DMS153 treated with DMSO at 0.1 percent for 48 hours (cell line): ENCODE results near the gene TMSB15C.
"Not testable (repeated sequence)": the region's sequence is repeated elsewhere in the genome, so short reads cannot be mapped to it uniquely, and the experiment has no call there.

Source experiments
- DNase-seq: peaks from one replicate; lab custom pipeline; 2025; ENCODE audit not compliant: unreplicated experiment; lab: John Stamatoyannopoulos, UW

TMSB15C gene

GRCh38 chrX:104075778-104076445 is at the start of gene TMSB15C:
Gene TMSB15C, minus strand, starts transcription at chrX:104076236.
- not testable (repeated sequence) for DNase-seq

- no peak for DNase-seq
Observed at GRCh38 chrX:104122829-104123228, 46.8 kb upstream of the TMSB15C start.

GRCh38 chrX:104118765-104119164 is 42.7 kb upstream of the TMSB15C start:
- peak; percentile 3 for DNase-seq

- DNase-seq: no peak
Observed at GRCh38 chrX:104117759-104118158, 41.7 kb upstream of the TMSB15C start.

- peak; percentile 3 for DNase-seq
Observed at GRCh38 chrX:104113222-104113965, 37.4 kb upstream of the TMSB15C start.

- DNase-seq: no peak
Observed at GRCh38 chrX:104112326-104112951, 36.4 kb upstream of the TMSB15C start, which contains the start of gene ZCCHC18. Gene ZCCHC18, plus strand, starts transcription at chrX:104112523. Its CDS starts 1,589 bp downstream, at chrX:104114112.

GRCh38 chrX:104110491-104111240 is 34.6 kb upstream of the TMSB15C start:
- DNase-seq: not testable (repeated sequence)

GRCh38 chrX:104108955-104109354 is 32.9 kb upstream of the TMSB15C start:
- no peak for DNase-seq

- DNase-seq: no peak
Observed at GRCh38 chrX:104105330-104106262, 29.6 kb upstream of the TMSB15C start.

GRCh38 chrX:104104676-104105075 is 28.6 kb upstream of the TMSB15C start:
- no peak for DNase-seq

- DNase-seq: no peak
Observed at GRCh38 chrX:104098919-104099318, 22.9 kb upstream of the TMSB15C start.

GRCh38 chrX:104098151-104098808 is 22.2 kb upstream of the TMSB15C start:
- DNase-seq: peak; percentile 50

GRCh38 chrX:104085919-104086318 is 9.9 kb upstream of the TMSB15C start:
- no peak for DNase-seq

GRCh38 chrX:104085477-104085876 is 9.4 kb upstream of the TMSB15C start:
- DNase-seq: no peak

GRCh38 chrX:104084534-104085277 is 8.7 kb upstream of the TMSB15C start:
- DNase-seq: no peak

GRCh38 chrX:104084063-104084462 is 8.0 kb upstream of the TMSB15C start:
- no peak for DNase-seq

- DNase-seq: not testable (repeated sequence)
Observed at GRCh38 chrX:104077854-104078253, 1.8 kb upstream of the TMSB15C start.

GRCh38 chrX:104062636-104063035 is 13.4 kb downstream of the TMSB15C start:
- DNase-seq: not testable (repeated sequence)

GRCh38 chrX:104054956-104055355 is 21.1 kb downstream of the TMSB15C start:
- DNase-seq: not testable (repeated sequence)
